GM12891 (cell line): Measurements from ENCODE around the gene DIABLO.

Source experiments
- POLR2A ChIP-seq: IDR thresholded peaks from 2 replicates; pipeline ENCODE4 v1.6.1; 2011; ENCODE audit warnings: low read depth, low read length, control low read depth
- POLR2AphosphoS5 ChIP-seq: IDR thresholded peaks from 2 replicates; pipeline ENCODE4 v1.6.1; 2011; ENCODE audit warnings: low read depth, low read length, control low read depth

GRCh38 chr12:122200541-122201175 lies 25.2 kb downstream of the DIABLO start:
- TF ChIP-seq POLR2A (no peak), POLR2AphosphoS5 (no peak)
